WTC11 (cell line): ENCODE measurements around the gene BRSK2.

Experiments used
- AFF4 ChIP-seq: sonication (generic); formaldehyde crosslinking; IDR thresholded peaks from 2 replicates; pipeline ENCODE4 v1.8.1; 2023; ENCODE audit warnings: mild to moderate bottlenecking, missing genetic modification reagents, borderline replicate concordance
- ATF1 ChIP-seq: sonication (generic); formaldehyde crosslinking; IDR thresholded peaks from 2 replicates; pipeline ENCODE4 v1.8.1; 2023; ENCODE audit warnings: mild to moderate bottlenecking, moderate library complexity, missing genetic modification reagents
- CBFB ChIP-seq: sonication (generic); formaldehyde crosslinking; IDR thresholded peaks from 2 replicates; pipeline ENCODE4 v1.8.1; 2022; ENCODE audit warnings: mild to moderate bottlenecking, low read depth, missing genetic modification reagents
- CTCF ChIP-seq: fragments of 200-600 bp; IDR thresholded peaks from 2 replicates; pipeline ENCODE4 v1.8.0; 2022; ENCODE audit warnings: antibody characterized with exemption
- FOXP1 ChIP-seq: sonication (generic); formaldehyde crosslinking; IDR thresholded peaks from 2 replicates; pipeline ENCODE4 v1.8.0; 2022; ENCODE audit warnings: missing genetic modification reagents, mild to moderate bottlenecking, moderate library complexity, borderline replicate concordance
- JUN ChIP-seq: sonication (generic); formaldehyde crosslinking; IDR thresholded peaks from 2 replicates; pipeline ENCODE4 v1.8.0; 2023; ENCODE audit warnings: mild to moderate bottlenecking, missing genetic modification reagents
- NR3C1 ChIP-seq: sonication (generic); formaldehyde crosslinking; conservative IDR thresholded peaks from 2 replicates; pipeline ENCODE4 v1.8.1; 2023; ENCODE audit warnings: low read depth, mild to moderate bottlenecking, missing genetic modification reagents
- TEAD4 ChIP-seq: sonication (generic); formaldehyde crosslinking; IDR thresholded peaks from 2 replicates; pipeline ENCODE4 v1.8.0; 2022; ENCODE audit warnings: mild to moderate bottlenecking, missing genetic modification reagents
- TP53 ChIP-seq: sonication (generic); formaldehyde crosslinking; IDR thresholded peaks from 2 replicates; pipeline ENCODE4 v1.8.1; 2023; ENCODE audit warnings: mild to moderate bottlenecking, missing genetic modification reagents
- ZNF232 ChIP-seq: sonication (generic); formaldehyde crosslinking; IDR thresholded peaks from 2 replicates; pipeline ENCODE4 v1.8.0; 2022; ENCODE audit warnings: mild to moderate bottlenecking, missing genetic modification reagents
- ZNF263 ChIP-seq: sonication (generic); formaldehyde crosslinking; IDR thresholded peaks from 2 replicates; pipeline ENCODE4 v1.8.1; 2022; ENCODE audit warnings: low read depth, mild to moderate bottlenecking, moderate library complexity, missing genetic modification reagents
- TF ChIP-seq, protein P1 (sequence below): sonication (generic); formaldehyde crosslinking; conservative IDR thresholded peaks from 2 replicates; pipeline ENCODE4 v1.8.1; 2022; ENCODE audit warnings: mild to moderate bottlenecking, missing genetic modification reagents
- TF ChIP-seq, protein P2 (sequence below): sonication (generic); formaldehyde crosslinking; IDR thresholded peaks from 2 replicates; pipeline ENCODE4 v1.8.1; 2022; ENCODE audit warnings: low read depth, missing genetic modification reagents, borderline replicate concordance

- TF ChIP-seq CBFB (CRISPR knock-in tag) = no peak
- no peak for TF ChIP-seq ATF1 (CRISPR knock-in tag)
- TF ChIP-seq TEAD4 (CRISPR knock-in tag) = no peak
- TF ChIP-seq FOXP1 (CRISPR knock-in tag) = no peak
- no peak for TF ChIP-seq CTCF
- no peak for TF ChIP-seq ZNF263 (CRISPR knock-in tag)
- no peak for TF ChIP-seq JUN
- no peak for TF ChIP-seq AFF4 (CRISPR knock-in tag)
- TF ChIP-seq, protein P1, sequence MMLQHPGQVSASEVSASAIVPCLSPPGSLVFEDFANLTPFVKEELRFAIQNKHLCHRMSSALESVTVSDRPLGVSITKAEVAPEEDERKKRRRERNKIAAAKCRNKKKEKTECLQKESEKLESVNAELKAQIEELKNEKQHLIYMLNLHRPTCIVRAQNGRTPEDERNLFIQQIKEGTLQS (CRISPR knock-in tag) = no peak
- TF ChIP-seq, protein P2, sequence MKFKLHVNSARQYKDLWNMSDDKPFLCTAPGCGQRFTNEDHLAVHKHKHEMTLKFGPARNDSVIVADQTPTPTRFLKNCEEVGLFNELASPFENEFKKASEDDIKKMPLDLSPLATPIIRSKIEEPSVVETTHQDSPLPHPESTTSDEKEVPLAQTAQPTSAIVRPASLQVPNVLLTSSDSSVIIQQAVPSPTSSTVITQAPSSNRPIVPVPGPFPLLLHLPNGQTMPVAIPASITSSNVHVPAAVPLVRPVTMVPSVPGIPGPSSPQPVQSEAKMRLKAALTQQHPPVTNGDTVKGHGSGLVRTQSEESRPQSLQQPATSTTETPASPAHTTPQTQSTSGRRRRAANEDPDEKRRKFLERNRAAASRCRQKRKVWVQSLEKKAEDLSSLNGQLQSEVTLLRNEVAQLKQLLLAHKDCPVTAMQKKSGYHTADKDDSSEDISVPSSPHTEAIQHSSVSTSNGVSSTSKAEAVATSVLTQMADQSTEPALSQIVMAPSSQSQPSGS (CRISPR knock-in tag) = no peak
- TF ChIP-seq TP53 (CRISPR knock-in tag) = no peak
- no peak for TF ChIP-seq ZNF232 (CRISPR knock-in tag)
- no peak for TF ChIP-seq NR3C1 (CRISPR knock-in tag)
Measured at GRCh38 chr11:1460986-1461825, 71.5 kb downstream of the BRSK2 start.
